Upper lobe of right lung (tissue), 1 donor: ENCODE measurements around the gene STOML2. TPM values are rescaled to one million over a fixed set of nuclear protein-coding genes. Genes with fewer than 3 reads are reported as not detected.
A peak's percentile ranks its signal among the peaks of the same experiment; 100 is the strongest.

Experiments
- ATAC-seq: fragments of 200-7000 bp; cut with Tn5 transposase; one replicate; pipeline ENCODE4 v1.9.1; 2020; ENCODE audit warnings: mild to moderate bottlenecking, moderate library complexity
- DNase-seq: peaks from one replicate; pipeline ENCODE4 v3.0.0-alpha.2; 2020
- H3K27ac ChIP-seq: fragments of 200-600 bp; one replicate; pipeline ENCODE4 v1.8.0; 2022
- H3K27me3 ChIP-seq: fragments of 200-600 bp; one replicate; pipeline ENCODE4 v1.8.0; 2022; ENCODE audit warnings: mild to moderate bottlenecking
- H3K36me3 ChIP-seq: fragments of 200-600 bp; one replicate; pipeline ENCODE4 v1.8.0; 2022
- H3K4me1 ChIP-seq: fragments of 200-600 bp; one replicate; pipeline ENCODE4 v1.8.0; 2022
- H3K4me3 ChIP-seq: fragments of 200-600 bp; one replicate; pipeline ENCODE4 v1.8.0; 2022; ENCODE audit warnings: mild to moderate bottlenecking
- H3K9me3 ChIP-seq: fragments of 200-600 bp; one replicate; pipeline ENCODE4 v1.8.0; 2022
- intact Hi-C: fragments of 100-400 bp; cut with DNase I; formaldehyde crosslinking; loops from one replicate; pipeline ENCODE4 v1.11.0; 2022
- total RNA-seq: library from RNA; stranded (reverse); fragmentation: NEBNext Ultra II Directional; extraction: Animal tissue kit (Norgen Biotek cat#: 25700); gene quantifications from one replicate; pipeline ENCODE4 v1.2.1, GENCODE V29; 2021
- TF ChIP-seq, protein P1 (sequence below): fragments of 200-600 bp; IDR thresholded peaks from one replicate; pipeline ENCODE4 v1.8.0; 2022; ENCODE audit warnings: antibody characterized with exemption
- donor health status: DM: no; HTN: yes; CAD: no; lungs with severe emphysema.

The STOML2 gene
- total RNA-seq, 1 donor from 2014 or later: 59.4 TPM

- Histone ChIP-seq H3K4me1 (peaks cover 6% of the 10 kb centered on the region), H3K27ac (peak within 1 kb of the TSS; percentile 94), H3K27me3 (no peaks in the 10 kb centered on the region), H3K9me3 (no peaks in the 10 kb centered on the region), H3K36me3 (peaks cover 42% of the 10 kb centered on the region), H3K4me3 (peak within 1 kb of the TSS; percentile 65)
- ATAC-seq (peak; percentile 96), DNase-seq (peak; percentile 96)
- TF ChIP-seq, protein P1, sequence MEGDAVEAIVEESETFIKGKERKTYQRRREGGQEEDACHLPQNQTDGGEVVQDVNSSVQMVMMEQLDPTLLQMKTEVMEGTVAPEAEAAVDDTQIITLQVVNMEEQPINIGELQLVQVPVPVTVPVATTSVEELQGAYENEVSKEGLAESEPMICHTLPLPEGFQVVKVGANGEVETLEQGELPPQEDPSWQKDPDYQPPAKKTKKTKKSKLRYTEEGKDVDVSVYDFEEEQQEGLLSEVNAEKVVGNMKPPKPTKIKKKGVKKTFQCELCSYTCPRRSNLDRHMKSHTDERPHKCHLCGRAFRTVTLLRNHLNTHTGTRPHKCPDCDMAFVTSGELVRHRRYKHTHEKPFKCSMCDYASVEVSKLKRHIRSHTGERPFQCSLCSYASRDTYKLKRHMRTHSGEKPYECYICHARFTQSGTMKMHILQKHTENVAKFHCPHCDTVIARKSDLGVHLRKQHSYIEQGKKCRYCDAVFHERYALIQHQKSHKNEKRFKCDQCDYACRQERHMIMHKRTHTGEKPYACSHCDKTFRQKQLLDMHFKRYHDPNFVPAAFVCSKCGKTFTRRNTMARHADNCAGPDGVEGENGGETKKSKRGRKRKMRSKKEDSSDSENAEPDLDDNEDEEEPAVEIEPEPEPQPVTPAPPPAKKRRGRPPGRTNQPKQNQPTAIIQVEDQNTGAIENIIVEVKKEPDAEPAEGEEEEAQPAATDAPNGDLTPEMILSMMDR: peak; percentile 65
- intact Hi-C loops: no loop called here
Observed at GRCh38 chr9:35096035-35096849, 6.7 kb downstream of the STOML2 start, which contains the start of gene PIGO. Gene PIGO, minus strand, starts transcription at chr9:35096591. Its CDS starts 1,026 bp downstream, at chr9:35095565.

GRCh38 chr9:35091536-35091935, 11.4 kb downstream of the STOML2 start:
- ATAC-seq (no peak), DNase-seq (no peak)
- intact Hi-C loops: no loop called here
- Histone ChIP-seq H3K27me3 (no peaks in the 10 kb centered on the region), H3K4me3 (no peak overlapping the region), H3K9me3 (no peaks in the 10 kb centered on the region), H3K4me1 (peaks cover 6% of the 10 kb centered on the region), H3K27ac (no peak overlapping the region), H3K36me3 (peaks cover 61% of the 10 kb centered on the region)
- TF ChIP-seq, protein P1: no peak

DNA sequence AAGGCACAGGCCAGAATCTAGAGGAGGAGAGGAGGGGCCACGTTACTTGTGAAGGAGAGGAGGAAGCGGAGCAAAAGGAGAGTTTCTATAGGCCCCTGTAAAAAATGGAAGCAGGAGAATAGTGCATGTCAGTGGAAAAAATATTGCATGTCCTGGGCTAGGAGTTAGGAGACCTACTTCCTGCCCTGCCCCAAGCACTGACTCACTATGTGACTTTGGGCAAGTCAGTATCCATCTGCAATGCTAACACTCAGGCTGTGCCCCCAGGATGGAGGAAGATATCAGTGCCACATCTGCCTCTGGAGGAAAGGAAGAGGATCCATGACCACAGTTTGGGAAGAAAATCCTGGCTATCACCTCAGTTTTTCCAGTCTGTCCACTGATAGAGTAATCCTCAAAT, 13.5 kb downstream of the STOML2 start:
- Histone ChIP-seq H3K4me1 (no peaks in the 10 kb centered on the region), H3K9me3 (no peaks in the 10 kb centered on the region), H3K4me3 (no peak overlapping the region), H3K36me3 (peaks cover 61% of the 10 kb centered on the region), H3K27ac (no peak overlapping the region), H3K27me3 (no peaks in the 10 kb centered on the region)
- ATAC-seq: no peak
- TF ChIP-seq, protein P1: no peak
- intact Hi-C loops: no loop called here
- DNase-seq: no peak

DNA sequence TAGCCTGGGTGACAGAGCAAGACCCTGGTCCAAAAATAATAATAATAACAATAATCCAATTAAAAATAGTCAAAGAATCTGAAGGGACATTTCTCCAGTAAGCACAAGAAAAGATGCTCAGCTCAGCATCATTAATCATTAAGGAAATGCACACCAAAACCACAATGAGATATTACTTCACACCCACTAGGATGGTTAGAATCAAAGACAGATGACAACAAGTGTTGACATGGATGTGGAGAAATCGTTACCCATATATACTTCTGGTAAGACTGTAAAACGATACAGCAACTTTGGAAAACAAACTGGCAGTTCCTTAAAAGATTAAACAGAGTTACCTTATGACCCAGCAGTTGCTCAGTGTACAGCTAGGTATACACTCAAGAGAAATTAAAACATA, 17.9 kb downstream of the STOML2 start:
- no peak for DNase-seq
- H3K9me3 ChIP-seq: no peaks in the 10 kb centered on the region
- ATAC-seq: no peak

GRCh38 chr9:35079426-35080341, 23.2 kb downstream of the STOML2 start, which contains the start of gene FANCG:
Gene FANCG, minus strand, starts transcription at chr9:35079942. Its CDS starts 418 bp downstream, at chr9:35079524.
- Histone ChIP-seq H3K27me3 (no peaks in the 10 kb centered on the region), H3K4me1 (peaks cover 11% of the 10 kb centered on the region), H3K4me3 (peak within 1 kb of the TSS; percentile 84), H3K36me3 (no peaks in the 10 kb centered on the region), H3K9me3 (no peaks in the 10 kb centered on the region), H3K27ac (peak within 1 kb of the TSS; percentile 44)
- TF ChIP-seq, protein P1: no peak
- DNase-seq (peak; percentile 95), ATAC-seq (peak; percentile 98)
- intact Hi-C loops: no loop called here

More for the DNA sequence above, 17.9 kb downstream of the STOML2 start:
- H3K36me3 ChIP-seq: peaks cover 27% of the 10 kb centered on the region
- H3K27me3 ChIP-seq: no peaks in the 10 kb centered on the region
- H3K4me3 ChIP-seq: no peak overlapping the region
- H3K27ac ChIP-seq: no peak overlapping the region
- TF ChIP-seq, protein P1: no peak
- intact Hi-C loops: no loop called here
- no peaks in the 10 kb centered on the region for H3K4me1 ChIP-seq
